HFFc6 (cell line): Measurements from ENCODE around the gene AOX1. TPM values are rescaled to one million over a fixed set of nuclear protein-coding genes. Genes with fewer than 3 reads are reported as not detected.
"Not testable (repeated sequence)": the region's sequence is repeated elsewhere in the genome, so short reads cannot be mapped to it uniquely, and the experiment has no call there.

Experiments used
- DNase-seq: peaks from one replicate; pipeline ENCODE4 v3.0.0-alpha.2; 2018
- H3K27ac Mint-ChIP-seq: 2 replicates; pipeline ENCODE4 v1.8.0; 2020; ENCODE audit warnings: mild to moderate bottlenecking, mixed read lengths
- H3K27me3 Mint-ChIP-seq: 2 replicates; pipeline ENCODE4 v1.8.0; 2021; ENCODE audit warnings: mild to moderate bottlenecking, moderate library complexity, mixed read lengths; ENCODE audit not compliant: insufficient read depth
- H3K36me3 Mint-ChIP-seq: 2 replicates; pipeline ENCODE4 v1.8.0; 2021; ENCODE audit warnings: low read depth, mixed read lengths
- H3K4me1 Mint-ChIP-seq: 2 replicates; pipeline ENCODE4 v1.8.0; 2020; ENCODE audit warnings: low read depth, mixed read lengths
- H3K4me3 Mint-ChIP-seq: 2 replicates; pipeline ENCODE4 v1.8.0; 2020; ENCODE audit warnings: mild to moderate bottlenecking, moderate library complexity, mixed read lengths
- H3K9me3 Mint-ChIP-seq: 2 replicates; pipeline ENCODE4 v1.8.0; 2020; ENCODE audit warnings: mild to moderate bottlenecking, mixed read lengths
- CTCF ChIP-seq: fragments of 200-600 bp; sonication (generic); IDR thresholded peaks from 2 replicates; pipeline ENCODE4 v1.5.0; 2021; ENCODE audit warnings: antibody characterized with exemption, mild to moderate bottlenecking
- total RNA-seq, 6 experiments: library from RNA; stranded (reverse); fragmentation: NEBNext Ultra II Directional; extraction: Animal tissue kit (Norgen Biotek cat#: 25700); gene quantifications; 2 replicates in 1 of 6; 3 replicates in 5 of 6; pipeline ENCODE4 v1.2.3, GENCODE V29; 2021

Gene AOX1
- total RNA-seq, 6 experiments from 2014 or later = 46.7 to 71.7 (median 62.1) TPM

- Mint-ChIP-seq H3K36me3 (no peaks in the 10 kb centered on the region), H3K27me3 (peaks cover 2% of the 10 kb centered on the region; the same call in 1 of the 2 replicates), H3K9me3 (no peaks in the 10 kb centered on the region), H3K4me3 (peak overlapping the region; percentile 89), H3K4me1 (peaks cover 24% of the 10 kb centered on the region), H3K27ac (peak overlapping the region; percentile 96)
- TF ChIP-seq CTCF = peak; percentile 90
- DNase-seq = peak; percentile 95
These were observed 127.3 kb downstream of the AOX1 start for GRCh38 chr2:200713003-200713703.

- peaks cover 24% of the 10 kb centered on the region for H3K4me1 Mint-ChIP-seq
- peaks cover 4% of the 10 kb centered on the region for H3K9me3 Mint-ChIP-seq
- peaks cover 5% of the 10 kb centered on the region; the same call in 1 of the 2 replicates for H3K36me3 Mint-ChIP-seq
- DNase-seq = no peak
- H3K27me3 Mint-ChIP-seq = peaks cover 4% of the 10 kb centered on the region; the same call in 1 of the 2 replicates
- H3K27ac Mint-ChIP-seq = peak overlapping the region; percentile 96
- TF ChIP-seq CTCF = no peak
- peak overlapping the region; percentile 89 for H3K4me3 Mint-ChIP-seq
These were observed 127.9 kb downstream of the AOX1 start for GRCh38 chr2:200713704-200714064.

- not testable (repeated sequence) for H3K27ac Mint-ChIP-seq, H3K4me3 Mint-ChIP-seq
- H3K4me1 Mint-ChIP-seq = peaks cover 21% of the 10 kb centered on the region
These were observed 129.2 kb downstream of the AOX1 start for GRCh38 chr2:200715014-200715413.

GRCh38 chr2:200716386-200716785 is 130.6 kb downstream of the AOX1 start:
- no peak for DNase-seq
- no peak overlapping the region for H3K27ac Mint-ChIP-seq
- H3K4me1 Mint-ChIP-seq = peaks cover 15% of the 10 kb centered on the region
- H3K4me3 Mint-ChIP-seq = no peak overlapping the region
- peaks cover 13% of the 10 kb centered on the region; the same call in 1 of the 2 replicates for H3K36me3 Mint-ChIP-seq
- peaks cover 21% of the 10 kb centered on the region; the same call in 1 of the 2 replicates for H3K27me3 Mint-ChIP-seq
- no peak for TF ChIP-seq CTCF
- peaks cover 8% of the 10 kb centered on the region for H3K9me3 Mint-ChIP-seq

More at GRCh38 chr2:200715014-200715413, 129.2 kb downstream of the AOX1 start:
- not testable (repeated sequence) for H3K9me3 Mint-ChIP-seq, DNase-seq, H3K36me3 Mint-ChIP-seq
- H3K27me3 Mint-ChIP-seq = peaks cover 15% of the 10 kb centered on the region; the same call in 1 of the 2 replicates

Other genes starting within 250 kb of the AOX1 start
- gene KCTD18, start 75.9 kb upstream of the AOX1 start, total RNA-seq = 10 to 100 TPM; 11.2 to 14.6 (median 13.3) TPM
- 10 to 100 TPM; 10.6 to 22.3 (median 20.5) TPM for gene SGO2, start 59.8 kb upstream of the AOX1 start, total RNA-seq
- 100 to 1,000 TPM; 318 to 459 (median 409) TPM for gene BZW1, start 225.9 kb downstream of the AOX1 start, total RNA-seq